Suprapubic skin (tissue), 4 donors: ENCODE data around the gene ERAP2. TPM values are rescaled to one million over a fixed set of nuclear protein-coding genes. Genes with fewer than 3 reads are reported as not detected.

Experiments
- DNase-seq, 2 donors: peaks; one replicate each; pipeline ENCODE4 v3.0.0-alpha.2; 2019; ENCODE audit warnings: low spot score in 2 of 2
- H3K27ac ChIP-seq: fragments of 200-600 bp; sonication (generic); one replicate; pipeline ENCODE4 v1.5.1; 2019
- H3K27me3 ChIP-seq: fragments of 200-600 bp; sonication (generic); one replicate; pipeline ENCODE4 v1.5.1; 2019
- H3K36me3 ChIP-seq: fragments of 200-600 bp; sonication (generic); one replicate; pipeline ENCODE4 v1.5.1; 2019
- H3K4me1 ChIP-seq: fragments of 200-600 bp; sonication (generic); one replicate; pipeline ENCODE4 v1.5.1; 2019
- H3K4me3 ChIP-seq: fragments of 200-600 bp; sonication (generic); one replicate; pipeline ENCODE4 v1.5.1; 2019; ENCODE audit warnings: mild to moderate bottlenecking
- H3K9me3 ChIP-seq: fragments of 200-600 bp; sonication (generic); one replicate; pipeline ENCODE4 v1.5.1; 2019
- EP300 ChIP-seq: sonication (generic); formaldehyde crosslinking; IDR thresholded peaks from one replicate; pipeline ENCODE4 v1.6.1; 2017; ENCODE audit warnings: antibody characterized with exemption
- POLR2A ChIP-seq, 2 donors: fragments of 450-650 bp; IDR thresholded peaks; one replicate each; pipeline ENCODE4 v1.6.1; 2017; ENCODE audit warnings: antibody characterized with exemption in 2 of 2, mild to moderate bottlenecking in 2 of 2, moderate library complexity in 2 of 2
- POLR2AphosphoS5 ChIP-seq, 3 donors: sonication (generic); formaldehyde crosslinking; IDR thresholded peaks; one replicate each; pipeline ENCODE4 v1.6.1; 2017; ENCODE audit warnings: antibody characterized with exemption in 3 of 3
- WGBS: methylation state at CpG from one replicate; pipeline ENCODE4 v1.1.5; 2018; 5-methylcytosine and 5-hydroxymethylcytosine counted together
- total RNA-seq, 4 donors: library from RNA; depleted of rRNA; stranded (reverse); fragments of >200 nt; gene quantifications; one replicate each; pipeline ENCODE4 v1.1.0, GENCODE V29; 2016
- TF ChIP-seq, protein P1 (sequence below), 2 donors: fragments of 200-600 bp in 1 of 2; fragments of 450-650 bp in 1 of 2; sonication (generic) in 1 of 2; IDR thresholded peaks; one replicate each; pipeline ENCODE4 v1.5.1; 2016 to 2019; ENCODE audit warnings: antibody characterized with exemption in 2 of 2, mild to moderate bottlenecking in 1 of 2, moderate library complexity in 1 of 2

ERAP2 gene
- total RNA-seq, 4 donors from 2014 or later: 9.0 to 14.0 (median 11.5) TPM

DNA sequence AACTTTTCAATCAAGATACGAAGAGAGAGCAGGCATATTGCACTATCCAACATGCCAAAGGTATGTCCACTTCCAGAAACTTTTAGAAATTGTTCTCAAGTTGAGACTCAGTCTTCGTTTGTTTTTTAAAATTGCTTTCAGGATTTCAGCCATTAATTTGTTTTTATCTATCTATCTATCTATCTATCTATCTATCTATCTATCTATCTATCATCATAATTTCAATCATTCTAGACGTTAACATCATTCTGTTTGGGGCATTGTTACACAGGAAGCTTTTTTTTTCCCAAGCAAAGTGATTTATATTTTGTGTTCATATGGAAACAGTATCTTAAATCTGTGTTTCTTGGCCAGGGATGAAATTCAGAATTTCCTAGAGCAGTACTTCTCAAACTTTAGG, 7.6 kb downstream of the ERAP2 start:
- H3K9me3 ChIP-seq: no peaks in the 10 kb centered on the region
- peaks cover 7% of the 10 kb centered on the region for H3K36me3 ChIP-seq
- TF ChIP-seq POLR2AphosphoS5 (IDR thresholded peaks at IDR 0.05) (no peak), POLR2A (IDR thresholded peaks at IDR 0.05) (no peak), EP300 (no peak)
- TF ChIP-seq, protein P1, sequence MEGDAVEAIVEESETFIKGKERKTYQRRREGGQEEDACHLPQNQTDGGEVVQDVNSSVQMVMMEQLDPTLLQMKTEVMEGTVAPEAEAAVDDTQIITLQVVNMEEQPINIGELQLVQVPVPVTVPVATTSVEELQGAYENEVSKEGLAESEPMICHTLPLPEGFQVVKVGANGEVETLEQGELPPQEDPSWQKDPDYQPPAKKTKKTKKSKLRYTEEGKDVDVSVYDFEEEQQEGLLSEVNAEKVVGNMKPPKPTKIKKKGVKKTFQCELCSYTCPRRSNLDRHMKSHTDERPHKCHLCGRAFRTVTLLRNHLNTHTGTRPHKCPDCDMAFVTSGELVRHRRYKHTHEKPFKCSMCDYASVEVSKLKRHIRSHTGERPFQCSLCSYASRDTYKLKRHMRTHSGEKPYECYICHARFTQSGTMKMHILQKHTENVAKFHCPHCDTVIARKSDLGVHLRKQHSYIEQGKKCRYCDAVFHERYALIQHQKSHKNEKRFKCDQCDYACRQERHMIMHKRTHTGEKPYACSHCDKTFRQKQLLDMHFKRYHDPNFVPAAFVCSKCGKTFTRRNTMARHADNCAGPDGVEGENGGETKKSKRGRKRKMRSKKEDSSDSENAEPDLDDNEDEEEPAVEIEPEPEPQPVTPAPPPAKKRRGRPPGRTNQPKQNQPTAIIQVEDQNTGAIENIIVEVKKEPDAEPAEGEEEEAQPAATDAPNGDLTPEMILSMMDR (IDR thresholded peaks at IDR 0.05): no peak
- WGBS: 62% methylated on average over 3 of the region's 3 CpGs
- peaks cover 19% of the 10 kb centered on the region for H3K4me1 ChIP-seq
- no peak overlapping the region for H3K4me3 ChIP-seq
- H3K27me3 ChIP-seq: no peaks in the 10 kb centered on the region
- no peak overlapping the region for H3K27ac ChIP-seq
- no peak for DNase-seq

DNA sequence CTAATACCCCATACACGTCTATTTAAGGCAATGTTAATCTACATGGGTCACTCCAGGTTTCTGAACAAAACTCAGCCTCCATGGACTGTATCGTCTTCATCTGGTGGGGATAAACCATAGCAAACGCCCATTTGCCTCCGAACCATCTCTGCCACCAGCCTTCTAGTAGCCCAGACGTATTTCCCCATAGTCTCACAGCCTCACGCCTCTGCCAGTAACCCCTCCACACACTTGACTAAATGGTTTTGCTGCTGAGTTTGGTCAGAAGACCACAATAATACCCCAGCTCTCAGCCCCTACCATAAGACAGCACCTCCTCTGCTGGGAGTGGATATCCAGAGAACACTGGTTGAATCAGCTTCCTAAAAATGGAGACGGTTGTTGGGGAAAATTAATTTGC, 8.7 kb downstream of the ERAP2 start:
- H3K27ac ChIP-seq: no peak overlapping the region
- H3K4me1 ChIP-seq: peaks cover 16% of the 10 kb centered on the region
- TF ChIP-seq POLR2A (IDR thresholded peaks at IDR 0.05) (no peak), EP300 (no peak), POLR2AphosphoS5 (IDR thresholded peaks at IDR 0.05) (no peak)
- WGBS: 86% methylated on average over 7 of the region's 7 CpGs
- peaks cover 18% of the 10 kb centered on the region for H3K36me3 ChIP-seq
- H3K27me3 ChIP-seq: no peaks in the 10 kb centered on the region
- no peak for DNase-seq
- H3K9me3 ChIP-seq: no peaks in the 10 kb centered on the region
- H3K4me3 ChIP-seq: no peak overlapping the region

DNA sequence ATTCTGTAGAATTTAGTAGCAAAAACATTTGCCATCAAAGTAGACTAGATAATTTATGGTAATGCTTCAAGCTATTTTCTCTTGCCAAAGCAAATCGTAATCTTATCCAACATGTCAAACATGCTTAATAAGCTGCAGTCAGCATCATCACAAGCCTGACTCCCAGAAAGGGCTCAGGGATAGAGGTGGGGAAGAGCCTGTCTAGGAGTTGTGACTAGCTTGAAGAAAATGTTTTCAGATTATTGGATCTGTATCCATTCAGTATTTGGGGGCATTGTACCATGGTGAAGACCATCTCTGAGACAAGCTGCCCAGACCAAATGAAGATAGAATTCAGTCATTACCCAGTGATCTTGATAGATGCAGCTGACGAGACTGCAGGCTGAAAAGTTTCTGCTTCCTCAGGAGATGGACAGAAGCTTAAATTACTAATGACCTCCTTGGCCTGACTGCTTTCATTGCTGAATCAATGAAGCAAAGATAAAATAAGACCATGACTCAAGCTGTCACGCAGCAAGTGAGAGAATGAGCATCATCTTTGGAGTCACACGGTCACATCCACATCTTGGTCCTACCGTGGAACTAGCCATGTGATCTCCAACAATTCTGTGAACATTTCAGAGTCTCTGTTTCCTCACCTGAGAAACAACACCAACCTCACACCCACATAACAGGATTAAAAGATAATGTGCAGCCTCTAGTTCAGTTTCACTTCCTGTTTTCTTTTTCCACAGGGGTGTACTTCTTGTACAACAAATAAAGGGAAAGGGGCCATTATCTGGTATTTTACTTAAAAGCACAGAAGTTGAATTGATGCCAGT, 9.4 kb downstream of the ERAP2 start:
- DNase-seq: no peak
- 67% methylated on average over 5 of the region's 5 CpGs for WGBS

DNA sequence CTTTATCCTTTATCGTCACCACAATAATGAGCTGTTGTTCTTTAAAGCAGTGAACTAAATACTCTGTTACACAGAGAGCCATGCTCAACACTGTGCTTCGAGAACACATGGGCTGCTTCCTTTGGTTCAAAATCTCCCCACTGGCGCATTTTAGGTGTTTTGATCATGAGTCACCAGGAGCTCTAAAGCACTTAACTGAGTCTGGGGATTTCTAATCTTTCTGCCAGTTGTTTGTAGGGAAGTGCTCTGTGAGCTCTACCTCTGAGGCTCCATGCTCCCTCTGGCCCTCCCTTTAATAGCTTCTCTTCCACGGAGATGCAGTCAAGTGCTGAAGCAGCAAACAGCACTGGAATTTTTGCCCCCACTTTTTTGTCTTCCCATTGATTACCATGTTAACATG, 17.0 kb downstream of the ERAP2 start:
- Histone ChIP-seq H3K27me3 (no peaks in the 10 kb centered on the region), H3K27ac (no peak overlapping the region), H3K9me3 (no peaks in the 10 kb centered on the region), H3K36me3 (peaks cover 36% of the 10 kb centered on the region), H3K4me3 (no peak overlapping the region), H3K4me1 (no peaks in the 10 kb centered on the region)
- no peak for DNase-seq
- 71% methylated on average over 4 of the region's 4 CpGs for WGBS
- TF ChIP-seq POLR2AphosphoS5 (IDR thresholded peaks at IDR 0.05) (no peak), POLR2A (IDR thresholded peaks at IDR 0.05) (no peak), EP300 (no peak)
- TF ChIP-seq, protein P1 (IDR thresholded peaks at IDR 0.05): no peak

More for the DNA sequence above, 9.4 kb downstream of the ERAP2 start:
- Histone ChIP-seq H3K4me1 (peaks cover 11% of the 10 kb centered on the region), H3K9me3 (no peaks in the 10 kb centered on the region), H3K27me3 (no peaks in the 10 kb centered on the region), H3K36me3 (peaks cover 20% of the 10 kb centered on the region), H3K4me3 (no peak overlapping the region), H3K27ac (no peak overlapping the region)
- TF ChIP-seq EP300 (no peak), POLR2AphosphoS5 (IDR thresholded peaks at IDR 0.05) (no peak), POLR2A (IDR thresholded peaks at IDR 0.05) (no peak)
- TF ChIP-seq, protein P1 (IDR thresholded peaks at IDR 0.05): no peak

DNA sequence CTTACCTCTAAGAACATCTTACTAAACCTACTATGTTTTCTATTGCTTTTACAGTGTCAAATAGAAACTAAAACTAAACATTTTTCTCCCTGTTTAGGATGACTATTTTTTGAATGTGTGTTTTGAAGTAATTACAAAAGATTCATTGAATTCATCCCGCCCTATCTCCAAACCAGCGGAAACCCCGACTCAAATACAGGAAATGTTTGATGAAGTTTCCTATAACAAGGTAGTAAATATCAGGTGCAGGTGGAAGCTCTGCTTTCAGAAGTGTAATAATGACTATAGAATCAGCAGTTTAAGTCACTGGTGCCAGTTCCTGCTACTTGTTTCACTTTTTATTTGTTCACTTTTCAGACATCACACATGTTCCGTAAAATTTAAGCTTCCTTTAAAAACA, 20.0 kb downstream of the ERAP2 start:
- no peak for DNase-seq
- H3K27ac ChIP-seq: no peak overlapping the region
- peaks cover 33% of the 10 kb centered on the region for H3K36me3 ChIP-seq
- no peaks in the 10 kb centered on the region for H3K9me3 ChIP-seq
- H3K4me3 ChIP-seq: no peak overlapping the region
- TF ChIP-seq, protein P1 (IDR thresholded peaks at IDR 0.05): no peak
- TF ChIP-seq EP300 (no peak), POLR2A (IDR thresholded peaks at IDR 0.05) (no peak)
- H3K27me3 ChIP-seq: no peaks in the 10 kb centered on the region
- no peaks in the 10 kb centered on the region for H3K4me1 ChIP-seq
- WGBS: 84% methylated on average over 4 of the region's 4 CpGs
